A204.1 (cell line): ENCODE measurements around the gene NUP155.
"Not testable (repeated sequence)": the region's sequence is repeated elsewhere in the genome, so short reads cannot be mapped to it uniquely, and the experiment has no call there.

ENCODE experiments used
- FAIRE-seq: peaks from 2 replicates; lab custom pipeline; 2012; peaks lifted over from hg19 to GRCh38; lab: Jason Lieb, UNC

The NUP155 gene

GRCh38 chr5:37275511-37275910, 95.4 kb downstream of the NUP155 start:
- FAIRE-seq = no peak

- FAIRE-seq = no peak
Measured at GRCh38 chr5:37272511-37272910, 98.4 kb downstream of the NUP155 start.

- FAIRE-seq = not testable (repeated sequence)
Measured at GRCh38 chr5:37268100-37268499, 102.8 kb downstream of the NUP155 start.

- no peak for FAIRE-seq
Measured at GRCh38 chr5:37255774-37256358, 115.0 kb downstream of the NUP155 start.

- no peak for FAIRE-seq
Measured at GRCh38 chr5:37254581-37254980, 116.3 kb downstream of the NUP155 start.

- FAIRE-seq = no peak
Measured at GRCh38 chr5:37251665-37252064, 119.2 kb downstream of the NUP155 start.

GRCh38 chr5:37249815-37250164, 121.1 kb downstream of the NUP155 start:
- FAIRE-seq = no peak

- no peak for FAIRE-seq
Measured at GRCh38 chr5:37248970-37249814, 121.7 kb downstream of the NUP155 start, which contains the start of gene CPLANE1. Gene CPLANE1, minus strand, starts transcription at chr5:37249376. Its CDS starts 1,678 bp downstream, at chr5:37247698.

- no peak for FAIRE-seq
Measured at GRCh38 chr5:37248421-37248969, 122.4 kb downstream of the NUP155 start.

- FAIRE-seq = no peak
Measured at GRCh38 chr5:37247496-37247895, 123.4 kb downstream of the NUP155 start.

GRCh38 chr5:37247036-37247435, 123.9 kb downstream of the NUP155 start:
- no peak for FAIRE-seq
